Panc1 (cell line): Measurements from ENCODE around the gene GSTT4.

ENCODE experiments used
- CTCF ChIP-seq: fragments of 450-650 bp; IDR thresholded peaks from 2 replicates; pipeline ENCODE4 v1.5.1; 2017; ENCODE audit warnings: mild to moderate bottlenecking
- POLR2AphosphoS5 ChIP-seq: IDR thresholded peaks from 2 replicates; pipeline ENCODE4 v1.6.1; 2012; ENCODE audit warnings: mild to moderate bottlenecking, low read depth, low read length, moderate library complexity

- TF ChIP-seq CTCF (no peak), POLR2AphosphoS5 (no peak)
These were observed 25.0 kb upstream of the GSTT4 start for GRCh38 chr22:24030186-24030702.
